Neutrophil (primary cell): Measurements from ENCODE around the gene BIVM.

ENCODE experiments used
- H3K27ac ChIP-seq: fragments of 200-600 bp; sonication (generic); 2 replicates; pipeline ENCODE4 v1.5.1; 2016; ENCODE audit warnings: mild to moderate bottlenecking, moderate library complexity
- H3K27me3 ChIP-seq: fragments of 200-600 bp; sonication (generic); 2 replicates; pipeline ENCODE4 v1.6.0; 2016; ENCODE audit warnings: mild to moderate bottlenecking
- H3K36me3 ChIP-seq: fragments of 200-600 bp; sonication (generic); 2 replicates; pipeline ENCODE4 v1.5.1; 2017
- H3K4me1 ChIP-seq, 2 experiments: fragments of 200-600 bp in 1 of 2; sonication (generic) in 1 of 2; 1 replicate in 1 of 2; 2 replicates in 1 of 2; pipeline versions ENCODE4 v1.5.1 to v1.6.1; 2013 to 2016; ENCODE audit warnings: low read depth in 1 of 2, low read length in 1 of 2, mild to moderate bottlenecking in 1 of 2, moderate library complexity in 1 of 2; ENCODE audit not compliant: control insufficient read depth in 1 of 2, insufficient read depth in 1 of 2
- H3K4me3 ChIP-seq, 2 experiments: fragments of 200-600 bp in 1 of 2; sonication (generic) in 1 of 2; 1 replicate in 1 of 2; 2 replicates in 1 of 2; pipeline ENCODE4 v1.5.1; 2013 to 2016; ENCODE audit warnings: low read depth in 1 of 2, low read length in 1 of 2, mild to moderate bottlenecking in 1 of 2, moderate library complexity in 1 of 2
- H3K9me3 ChIP-seq: fragments of 200-600 bp; sonication (generic); 2 replicates; pipeline ENCODE4 v1.5.1; 2016
- CTCF ChIP-seq: fragments of 200-600 bp; sonication (generic); IDR thresholded peaks from 2 replicates; pipeline ENCODE4 v1.5.1; 2016; ENCODE audit warnings: antibody characterized with exemption

The BIVM gene

GRCh38 chr13:102852556-102852955 lies 53.6 kb downstream of the BIVM start:
- Histone ChIP-seq H3K9me3 (no peaks in the 10 kb centered on the region), H3K4me3 (no peak overlapping the region), H3K27ac (no peak overlapping the region), H3K4me1 (peaks cover 3 to 4% of the 10 kb centered on the region in 2 experiments), H3K36me3 (peaks cover 50% of the 10 kb centered on the region), H3K27me3 (no peaks in the 10 kb centered on the region)
- TF ChIP-seq CTCF, result no peak

GRCh38 chr13:102854675-102855074 lies 55.8 kb downstream of the BIVM start:
- no peaks in the 10 kb centered on the region for H3K27me3 ChIP-seq
- H3K36me3 ChIP-seq, result peaks cover 71% of the 10 kb centered on the region
- H3K4me3 ChIP-seq, result no peak overlapping the region
- H3K4me1 ChIP-seq, result no peaks in the 10 kb centered on the region
- no peaks in the 10 kb centered on the region for H3K9me3 ChIP-seq
- no peak overlapping the region for H3K27ac ChIP-seq
- TF ChIP-seq CTCF, result no peak

GRCh38 chr13:102856557-102856956 lies 57.6 kb downstream of the BIVM start:
- Histone ChIP-seq H3K4me3 (no peak overlapping the region), H3K4me1 (no peaks in the 10 kb centered on the region), H3K27ac (no peak overlapping the region), H3K9me3 (no peaks in the 10 kb centered on the region), H3K36me3 (peaks cover 89% of the 10 kb centered on the region), H3K27me3 (no peaks in the 10 kb centered on the region)
- no peak for TF ChIP-seq CTCF

GRCh38 chr13:102862624-102863210 lies 63.8 kb downstream of the BIVM start:
- no peaks in the 10 kb centered on the region for H3K27me3 ChIP-seq
- H3K9me3 ChIP-seq, result no peaks in the 10 kb centered on the region
- no peak overlapping the region for H3K27ac ChIP-seq
- peaks cover 95% of the 10 kb centered on the region for H3K36me3 ChIP-seq
- no peak for TF ChIP-seq CTCF
- peaks cover 4 to 6% of the 10 kb centered on the region in 2 experiments for H3K4me1 ChIP-seq
- H3K4me3 ChIP-seq, result no peak overlapping the region

- H3K9me3 ChIP-seq, result no peaks in the 10 kb centered on the region
- H3K27ac ChIP-seq, result peak overlapping the region; percentile 25
- H3K4me3 ChIP-seq, result no peak overlapping the region
- no peak for TF ChIP-seq CTCF
- H3K27me3 ChIP-seq, result no peaks in the 10 kb centered on the region
- H3K36me3 ChIP-seq, result peaks cover 95% of the 10 kb centered on the region
- H3K4me1 ChIP-seq, result peaks cover 4 to 6% of the 10 kb centered on the region in 2 experiments
These were observed 64.7 kb downstream of the BIVM start for GRCh38 chr13:102863590-102863989.
